ENCODE results near the gene FBXO5.

The FBXO5 gene

DNA sequence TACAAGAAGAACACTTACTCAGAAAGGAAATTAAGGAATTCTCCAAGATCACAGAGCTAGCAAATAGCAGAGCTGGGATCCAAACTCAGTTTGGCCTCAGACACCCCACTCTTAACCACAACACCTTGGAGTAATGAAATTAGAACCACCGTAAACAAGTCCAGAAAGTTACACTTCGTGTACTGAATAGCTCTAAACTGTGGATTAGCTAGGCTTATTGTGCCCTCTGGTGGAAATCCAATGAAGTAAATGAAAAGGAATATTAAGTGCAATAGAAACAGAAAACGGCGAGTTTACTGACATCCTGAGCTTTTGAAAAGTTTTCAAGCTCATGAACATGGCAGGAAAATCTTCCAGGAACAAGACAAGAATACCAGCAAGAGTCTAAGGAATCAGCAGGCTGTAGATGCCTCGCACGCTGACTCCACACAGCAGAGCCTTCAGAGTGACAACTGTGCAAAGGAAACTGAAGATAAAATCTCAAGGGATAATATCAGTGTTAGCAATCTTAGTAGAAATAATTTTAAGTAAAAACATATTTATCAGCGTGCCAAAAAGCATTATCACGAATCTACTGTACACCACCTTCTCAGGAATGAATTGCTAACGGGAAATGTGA, 34.6 kb downstream of the FBXO5 start:
- peak; percentile 50 for DNase-seq

GRCh38 chr6:152946995-152947394, 35.8 kb downstream of the FBXO5 start:
- DNase-seq = no peak

- DNase-seq = no peak
These were observed 36.4 kb downstream of the FBXO5 start for GRCh38 chr6:152946484-152946883.

DNA sequence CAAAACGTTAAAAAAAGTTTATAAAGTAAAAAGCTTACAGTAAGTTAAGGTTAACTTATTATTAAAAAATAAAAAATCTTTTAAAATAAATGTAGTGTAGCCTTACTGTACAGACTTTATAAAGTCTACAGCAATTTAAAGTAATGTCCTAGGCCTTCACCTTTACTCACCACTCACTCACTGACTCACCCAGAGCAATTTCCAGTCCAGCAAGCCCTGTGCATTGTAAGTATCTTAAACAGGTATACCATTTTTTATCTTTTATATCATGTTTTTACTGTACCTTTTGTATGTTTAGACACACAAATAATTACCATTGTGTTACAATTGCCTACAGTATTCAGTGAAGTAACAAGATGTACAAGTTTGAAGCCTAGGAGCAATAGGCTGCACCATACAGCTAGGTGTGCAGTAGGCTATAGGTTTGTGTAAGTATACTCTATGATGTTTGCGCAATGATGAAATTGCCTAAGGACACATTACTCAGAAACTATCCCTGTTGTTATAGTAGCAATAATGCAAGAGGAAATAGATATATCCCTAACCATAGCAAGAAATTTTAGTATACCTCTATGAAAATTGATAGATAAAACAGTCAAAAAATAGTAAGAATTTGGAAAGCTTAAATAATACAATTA, 39.5 kb downstream of the FBXO5 start:
- no peak for DNase-seq

DNA sequence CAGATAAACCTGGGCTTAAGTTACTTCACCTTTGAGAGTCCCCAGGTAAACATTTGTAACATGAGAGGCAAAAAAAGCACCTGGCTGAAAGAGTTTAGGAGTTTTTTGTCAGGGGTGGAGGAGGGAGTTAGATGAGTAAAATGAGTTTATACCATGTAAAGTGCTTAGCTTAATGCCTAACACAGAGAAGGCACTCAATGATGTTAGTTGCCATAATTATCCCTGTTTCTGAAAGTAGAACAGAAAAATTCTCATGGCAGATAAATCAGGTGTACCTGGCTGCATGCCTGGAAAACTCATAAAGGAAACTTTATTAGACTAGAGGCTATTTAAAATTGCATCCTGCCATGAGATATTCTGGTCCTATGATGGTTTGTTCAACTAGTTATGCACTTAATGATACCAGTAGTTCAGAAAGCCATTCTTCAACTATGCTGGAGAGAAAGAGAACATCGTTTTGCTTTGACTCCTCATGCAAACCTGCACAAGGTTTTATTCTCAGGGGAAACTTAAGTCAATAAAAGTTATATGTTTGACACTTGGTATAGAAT, 40.4 kb downstream of the FBXO5 start:
- no peak for DNase-seq

DNA sequence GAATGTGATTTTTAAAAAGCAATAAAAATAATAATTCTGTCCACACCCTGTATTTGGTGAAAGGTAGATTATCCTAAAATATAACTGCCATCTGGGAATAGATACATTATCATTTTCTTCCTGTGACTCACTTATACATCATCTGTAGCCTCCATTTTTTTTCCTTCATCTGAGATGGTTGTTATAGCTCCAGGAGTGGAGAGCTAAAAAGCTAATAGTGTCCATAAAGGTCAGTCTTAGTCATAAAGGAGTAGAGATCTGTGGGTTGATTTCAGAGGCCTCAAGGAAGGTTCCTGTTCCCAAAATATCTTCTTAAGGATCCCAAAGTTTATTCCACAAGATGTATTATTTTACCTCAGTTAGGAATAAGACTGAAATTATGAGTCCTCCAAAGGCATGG, 41.1 kb downstream of the FBXO5 start:
- no peak for DNase-seq

GRCh38 chr6:152932865-152933264, 50.0 kb downstream of the FBXO5 start:
- DNase-seq = no peak

DNA sequence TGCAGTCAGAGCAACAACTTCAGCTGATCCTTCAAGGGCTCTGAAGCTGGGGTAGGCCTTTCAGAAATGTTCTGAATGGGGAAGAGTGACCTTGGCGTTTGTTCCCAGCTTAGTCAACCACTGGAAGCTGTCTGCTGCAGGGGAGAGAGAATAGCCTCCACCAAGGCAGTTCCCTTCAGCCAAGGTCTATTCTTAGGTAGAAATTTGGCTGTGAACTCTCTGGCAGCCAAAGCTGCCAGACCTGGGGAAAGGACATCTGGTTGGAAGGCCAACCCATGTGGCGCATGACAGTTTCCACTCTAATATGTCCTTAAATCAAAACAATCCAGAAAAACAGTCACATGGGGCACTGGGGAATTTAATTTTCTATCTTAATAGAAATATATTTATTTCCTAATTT, 60.1 kb downstream of the FBXO5 start:
- DNase-seq = no peak

Measured in activated CD4-positive, alpha-beta T cell treated with anti-CD3 and anti-CD28 coated beads, Interleukin-2, Interleukin-6, amounts not matched to agents 100 ng/mL and 50 ng/mL, durations not matched to agents 16 hours and 8 hours (primary cell).